GOT3 (cell line): ENCODE data around the gene NTNG1.
"Not testable (repeated sequence)": the region's sequence is repeated elsewhere in the genome, so short reads cannot be mapped to it uniquely, and the experiment has no call there.

Experiments
- DNase-seq: peaks from one replicate; lab custom pipeline; 2025; ENCODE audit warnings: mixed read lengths; lab: John Stamatoyannopoulos, UW

Gene NTNG1

DNA sequence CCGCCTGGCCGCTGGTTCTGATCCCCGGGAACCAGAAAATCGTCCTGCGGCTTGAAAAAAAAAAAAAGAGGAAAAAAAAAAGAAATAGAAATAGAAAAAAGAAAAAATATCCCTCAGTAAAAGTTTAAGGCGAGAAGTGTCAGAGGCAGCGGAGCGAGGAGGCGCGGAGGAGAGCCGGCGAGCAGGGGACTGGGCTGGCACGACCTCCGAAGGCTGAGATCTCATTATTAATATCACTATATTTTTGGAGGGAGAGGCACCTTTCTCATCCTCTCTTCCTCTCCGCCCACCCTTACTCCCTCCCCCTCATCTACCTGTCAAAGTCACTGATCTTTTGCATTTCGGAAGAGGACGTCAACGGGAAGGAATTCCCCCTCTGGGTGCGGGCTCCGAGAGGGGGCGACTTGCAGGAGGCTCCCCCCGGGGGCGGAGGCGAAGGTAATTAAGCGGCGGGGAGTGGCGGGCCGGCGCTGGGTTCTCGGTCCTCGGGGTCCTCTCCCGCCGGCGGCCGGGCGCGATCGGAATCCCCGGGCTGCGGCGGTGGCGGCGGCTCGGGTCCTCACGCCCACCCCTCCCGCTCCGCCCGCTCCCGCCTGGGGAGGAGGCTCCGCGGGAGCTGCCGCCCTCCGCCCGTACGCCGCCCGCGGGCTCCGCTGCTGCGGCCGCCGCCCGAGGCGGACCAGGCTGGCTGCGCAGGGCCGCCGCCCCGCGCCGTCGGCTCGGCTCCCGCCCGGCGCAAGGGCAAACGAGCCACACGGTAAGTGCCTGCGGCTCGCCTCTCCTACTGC, at the start of gene NTNG1:
Gene NTNG1, plus strand, starts transcription at position 337 of the 788 bp plus-strand sequence.
- DNase-seq: no peak

DNA sequence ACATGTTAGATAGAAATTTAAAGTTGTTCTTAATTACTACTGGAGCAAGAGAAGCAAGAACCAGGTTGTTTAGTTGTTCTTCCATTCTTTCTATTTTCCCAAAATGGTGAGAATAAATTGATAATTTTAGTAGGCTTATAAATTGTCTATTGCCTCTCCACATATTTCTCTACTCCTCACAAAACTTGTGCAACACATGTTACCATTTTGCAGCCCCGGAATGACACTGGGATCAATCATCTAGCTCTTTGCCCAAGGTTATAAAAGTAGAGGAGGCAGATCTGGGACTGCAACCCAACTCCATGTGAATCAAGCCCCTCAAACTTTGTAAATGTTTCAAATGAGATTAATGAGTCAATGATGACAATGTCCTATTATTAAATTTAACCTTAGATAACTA, 49.4 kb upstream of the NTNG1 start:
- DNase-seq: no peak

DNA sequence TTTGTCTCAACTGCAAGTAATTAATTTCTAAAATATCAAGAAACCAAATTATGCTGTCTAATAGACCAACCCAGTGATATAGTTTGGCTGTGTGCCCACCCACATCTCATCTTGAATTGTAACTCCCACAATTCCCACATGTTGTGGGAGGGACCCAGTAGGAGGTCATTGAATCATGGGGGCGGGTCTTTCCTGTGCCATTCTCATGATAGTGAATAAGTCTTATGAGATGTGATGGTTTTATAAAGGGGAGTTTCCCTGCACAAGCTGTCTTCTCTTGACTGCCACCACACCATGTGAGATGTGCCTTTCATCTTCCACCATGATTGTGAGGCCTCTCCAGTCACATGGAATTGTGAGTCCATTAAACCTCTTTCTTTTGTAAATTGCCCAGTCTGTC, 47.4 kb upstream of the NTNG1 start:
- not testable (repeated sequence) for DNase-seq

DNA sequence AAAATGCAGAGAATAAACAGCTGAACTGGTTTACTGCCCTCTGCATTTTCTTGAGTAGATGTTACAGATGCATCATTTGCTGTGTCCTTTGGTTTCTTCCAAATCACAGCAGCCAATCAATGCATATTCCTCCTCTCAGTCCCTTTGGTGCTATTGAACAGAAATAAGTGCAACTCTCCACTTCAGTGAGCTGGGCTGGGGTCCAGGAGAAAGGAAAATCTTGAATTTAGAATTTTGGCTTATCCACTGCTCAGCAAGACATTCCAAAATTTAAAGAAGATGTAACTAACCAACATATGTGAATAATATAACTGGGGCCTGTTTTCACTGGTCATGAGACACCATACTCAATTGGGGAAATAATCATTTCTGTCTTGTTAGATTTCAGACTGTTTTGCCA, 45.2 kb upstream of the NTNG1 start:
- DNase-seq: no peak

DNA sequence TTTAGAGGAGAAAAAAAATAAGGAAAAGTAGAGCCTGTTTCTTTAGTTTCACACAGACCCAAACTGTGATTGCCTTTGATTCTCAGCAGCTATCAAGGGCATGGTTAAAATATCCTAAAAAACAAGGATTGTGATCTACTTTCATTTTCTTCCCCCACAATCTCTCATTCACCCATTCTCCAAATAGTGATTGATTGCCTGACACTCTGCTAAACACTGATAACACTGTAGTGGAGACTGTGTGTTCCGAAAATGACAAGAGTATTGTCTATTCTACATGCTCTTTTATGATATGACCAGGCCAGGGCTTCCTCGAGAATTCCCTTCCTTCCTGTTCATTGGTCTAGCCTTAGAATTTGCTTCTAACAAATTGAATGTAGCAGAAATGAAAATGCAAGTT, 44.1 kb upstream of the NTNG1 start:
- no peak for DNase-seq

DNA sequence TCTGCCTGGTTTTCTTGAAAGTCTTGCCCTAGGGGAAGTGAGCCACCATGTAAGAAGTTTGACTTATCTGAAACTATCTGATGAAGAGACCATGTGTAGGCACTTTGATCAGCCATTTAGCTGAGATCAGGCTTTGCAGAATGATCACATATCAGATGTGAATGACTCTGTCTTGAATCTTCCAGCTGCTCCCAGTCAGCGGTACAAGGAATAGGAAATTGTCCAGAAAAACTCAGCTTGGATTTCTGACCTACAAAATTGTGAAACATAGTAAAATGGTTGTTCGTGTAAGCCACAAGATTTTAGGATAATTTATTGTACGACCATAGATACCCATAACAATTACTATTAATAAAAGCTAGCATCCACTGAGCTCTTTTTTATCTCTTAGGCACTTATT, 41.9 kb upstream of the NTNG1 start:
- no peak for DNase-seq

DNA sequence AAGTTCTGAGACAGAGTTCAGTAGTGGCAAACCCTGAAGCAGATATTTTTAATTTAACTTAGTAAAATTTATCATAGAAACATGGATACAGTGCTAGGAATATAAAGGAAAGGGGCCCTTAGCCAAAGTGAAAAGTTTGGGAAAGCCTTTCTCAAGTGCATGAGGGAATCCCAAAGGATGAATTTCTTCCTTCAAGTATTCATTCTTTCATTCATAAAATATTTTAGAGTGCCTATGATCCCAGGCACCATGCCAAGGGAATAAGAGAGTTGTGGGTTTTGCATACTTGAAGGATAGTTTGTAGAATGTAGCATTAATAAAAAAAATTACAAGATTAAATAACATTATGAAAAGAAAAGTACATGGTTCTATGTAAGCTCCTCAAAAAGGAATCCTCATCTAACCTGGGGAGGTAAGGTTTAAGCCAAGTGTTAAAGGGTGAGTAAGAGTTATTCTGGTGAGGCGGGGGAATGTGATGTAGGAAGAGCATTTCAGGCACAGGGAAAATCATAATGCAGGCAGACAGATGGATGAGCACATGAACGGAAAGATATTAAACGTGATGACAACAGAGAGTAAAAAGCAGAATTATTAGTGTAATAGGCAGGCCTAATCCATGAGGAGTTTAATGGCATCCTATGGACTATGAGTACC, 40.4 kb upstream of the NTNG1 start:
- DNase-seq: no peak

DNA sequence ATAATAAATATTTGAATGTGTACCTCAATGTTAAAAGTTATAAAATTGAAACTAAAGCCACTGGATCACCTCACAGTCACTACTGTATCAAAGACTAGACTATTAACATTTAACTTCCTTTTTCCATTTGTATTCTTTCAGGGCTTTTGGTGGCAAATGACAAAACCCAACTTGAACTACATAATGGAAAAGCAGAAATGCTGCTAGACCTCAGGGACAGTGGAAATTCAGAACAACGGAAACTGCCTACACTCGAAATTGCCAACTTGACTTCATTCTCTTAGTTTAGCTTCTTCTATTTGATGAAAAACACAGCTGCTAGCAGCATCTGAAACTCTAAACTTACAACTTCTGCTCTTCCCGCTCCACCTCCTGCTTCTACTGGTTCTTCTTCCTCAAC, 34.9 kb upstream of the NTNG1 start:
- no peak for DNase-seq

DNA sequence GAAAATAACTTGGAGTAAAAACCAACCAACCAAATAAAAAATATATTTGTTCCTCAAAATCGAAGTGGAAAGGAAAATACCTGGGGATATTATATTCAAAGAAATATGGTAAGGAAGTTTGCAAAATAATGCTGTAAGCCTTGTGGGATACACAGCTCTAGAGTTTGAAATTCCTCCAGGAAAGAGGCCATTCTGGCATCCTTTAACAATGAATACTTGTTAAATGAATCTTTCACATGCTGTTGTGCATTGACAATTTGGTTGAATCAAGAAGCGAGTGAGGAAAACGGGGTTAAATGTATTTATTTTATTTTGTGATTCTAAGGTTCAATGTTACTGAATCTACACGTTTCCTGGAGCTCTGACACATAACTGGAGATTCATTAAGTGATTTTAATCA, 30.5 kb upstream of the NTNG1 start:
- no peak for DNase-seq

DNA sequence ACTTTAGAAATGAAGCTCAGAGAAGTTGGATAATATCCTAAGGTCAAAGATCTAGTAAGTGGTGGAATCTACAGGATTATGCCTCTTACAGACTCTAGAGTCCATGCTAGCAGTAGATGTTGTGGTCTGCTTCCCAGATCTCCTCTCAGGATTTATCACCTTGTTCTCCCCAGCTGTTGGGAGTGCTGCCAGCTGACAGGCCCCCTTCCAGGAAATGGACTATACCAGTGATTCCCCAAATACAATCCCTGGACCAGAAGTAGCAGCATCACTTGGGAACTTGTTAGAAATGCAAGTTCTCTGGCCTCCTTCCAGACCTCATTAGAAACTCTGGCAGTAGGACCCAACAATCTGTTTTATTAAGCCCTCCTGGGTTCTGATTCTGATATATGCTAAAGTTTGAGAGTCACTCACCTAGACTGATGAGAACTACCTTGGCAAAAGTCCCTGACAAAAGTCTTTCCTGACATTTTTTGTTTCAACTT, 24.5 kb upstream of the NTNG1 start:
- DNase-seq: no peak

DNA sequence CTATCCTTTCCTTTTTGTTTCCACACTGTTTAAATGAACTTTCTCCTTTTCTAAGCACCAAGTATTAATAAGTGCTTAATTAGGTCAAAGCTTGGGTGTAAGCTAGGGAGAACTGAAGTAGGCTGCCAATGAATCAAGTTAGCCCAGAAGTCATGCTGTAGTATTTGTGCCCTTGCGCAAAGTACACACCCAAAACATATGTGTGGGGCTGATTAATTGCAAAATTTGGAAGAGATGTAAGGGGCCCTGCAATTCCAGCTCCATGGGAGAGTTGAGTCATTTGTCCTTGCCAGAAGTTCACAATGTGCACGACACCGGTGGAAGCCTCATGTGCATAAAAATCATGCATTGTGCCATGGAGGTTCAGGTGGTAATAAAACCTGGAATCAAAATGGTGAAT, 18.6 kb upstream of the NTNG1 start:
- no peak for DNase-seq

DNA sequence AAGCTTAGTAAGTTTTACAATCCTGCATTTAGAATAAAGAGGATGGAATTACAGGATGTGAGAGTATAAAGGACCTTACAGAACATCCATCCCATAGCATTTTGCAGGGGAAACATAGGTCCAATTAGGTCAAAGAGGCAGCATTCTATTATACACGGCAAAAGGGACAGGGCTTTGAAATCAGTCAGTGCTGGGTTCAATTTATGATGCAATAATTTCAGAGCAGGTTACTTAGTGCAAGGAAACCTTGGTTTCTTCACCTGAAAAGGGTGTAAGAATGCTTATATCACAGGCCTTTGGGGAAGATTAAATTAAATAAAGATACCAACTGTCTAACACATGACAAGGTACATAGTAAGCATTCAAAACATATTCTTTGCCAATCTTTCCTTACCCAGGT, 17.1 kb upstream of the NTNG1 start:
- no peak for DNase-seq

DNA sequence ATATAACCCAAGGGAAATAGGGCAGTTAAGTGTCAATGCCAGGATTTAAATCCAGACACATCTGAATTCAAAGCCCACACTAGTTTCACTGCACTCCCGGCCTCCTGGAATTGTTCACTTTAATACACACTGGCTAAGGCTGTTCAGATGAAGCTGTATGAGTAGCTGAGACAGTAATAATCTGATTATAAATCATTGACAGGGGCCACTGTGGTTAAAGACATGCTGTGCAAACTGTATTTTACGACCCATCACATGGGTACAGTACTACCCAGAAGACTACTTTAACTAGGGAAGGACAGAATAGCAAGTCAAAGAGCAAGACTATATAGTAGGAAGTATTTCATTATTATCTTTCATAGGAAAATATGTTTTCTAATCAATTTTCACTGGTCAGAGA, 16.1 kb upstream of the NTNG1 start:
- DNase-seq: no peak

DNA sequence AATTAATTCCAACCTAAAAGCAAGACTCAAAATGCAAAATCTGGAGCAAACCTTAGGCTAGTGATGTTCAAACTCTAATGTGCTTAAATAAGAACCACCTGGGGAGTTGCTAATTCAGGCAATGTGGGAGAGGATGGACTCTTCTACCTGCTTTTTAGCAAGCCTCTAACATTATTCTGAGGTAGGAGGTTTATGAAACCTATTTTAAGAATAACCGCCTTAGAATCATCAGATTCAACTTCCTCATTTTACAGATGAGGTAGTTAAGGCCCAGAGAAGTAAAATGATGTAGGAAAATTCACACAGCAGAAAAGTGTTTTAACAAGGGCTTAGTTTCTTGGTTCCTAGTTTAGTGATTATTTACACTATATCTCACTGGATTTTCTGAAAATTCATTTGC, 8.6 kb upstream of the NTNG1 start:
- DNase-seq: no peak

DNA sequence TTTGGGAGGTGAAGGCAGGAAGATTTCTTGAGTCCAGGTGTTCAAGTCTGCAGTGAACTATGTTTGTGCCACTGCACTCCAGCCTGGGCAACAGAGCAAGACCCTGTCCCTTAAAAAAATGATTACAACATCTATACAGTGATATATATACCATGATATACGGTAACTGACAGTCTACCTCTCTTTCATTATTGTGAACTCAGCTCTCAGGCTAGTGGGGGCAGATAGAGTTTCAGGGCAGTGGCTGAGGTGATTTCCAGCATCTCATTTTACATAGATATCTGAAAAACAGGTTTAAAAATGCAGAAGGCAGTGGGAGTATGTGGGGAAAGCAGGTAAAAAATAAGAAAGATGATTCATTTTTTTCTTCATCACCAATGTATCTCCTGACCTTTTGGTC, 8.1 kb upstream of the NTNG1 start:
- DNase-seq: no peak

DNA sequence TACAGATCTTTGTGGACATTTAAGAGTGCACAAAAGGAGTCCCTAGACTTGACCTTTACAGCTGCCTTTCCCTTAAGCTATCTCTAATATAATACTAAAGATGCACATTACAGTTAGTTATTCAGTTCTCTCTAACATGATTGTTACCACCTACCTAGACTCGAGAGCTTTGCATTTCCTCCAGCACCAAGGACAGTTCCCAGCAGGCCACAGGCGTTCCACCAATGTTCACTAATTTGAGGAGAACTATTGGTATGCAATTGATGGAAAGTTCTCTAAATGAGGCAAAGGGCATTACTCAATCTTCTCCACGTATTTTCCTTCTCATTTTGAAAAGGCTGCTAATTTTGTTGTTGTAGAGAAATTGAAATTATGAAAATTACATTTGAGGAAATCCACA, 5.4 kb upstream of the NTNG1 start:
- no peak for DNase-seq

DNA sequence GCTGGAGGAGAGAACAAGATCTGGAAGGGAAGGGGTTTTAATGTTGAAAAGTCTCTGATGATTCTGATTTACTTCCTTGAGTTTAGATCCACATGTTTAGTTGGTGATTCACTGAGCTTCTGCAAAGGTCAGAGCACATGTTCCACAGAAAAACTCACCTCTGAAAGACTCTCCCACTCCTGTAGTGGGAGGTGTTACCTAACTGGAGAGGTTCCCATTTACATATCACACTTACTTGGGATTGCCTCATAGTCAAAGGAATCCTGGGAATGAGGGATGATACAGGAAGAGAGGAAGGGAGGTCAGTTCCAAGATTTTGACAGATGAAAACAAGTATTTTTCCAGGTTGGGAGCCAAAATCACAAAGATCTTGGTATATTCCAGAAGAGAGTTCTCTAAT, 2.7 kb upstream of the NTNG1 start:
- no peak for DNase-seq

DNA sequence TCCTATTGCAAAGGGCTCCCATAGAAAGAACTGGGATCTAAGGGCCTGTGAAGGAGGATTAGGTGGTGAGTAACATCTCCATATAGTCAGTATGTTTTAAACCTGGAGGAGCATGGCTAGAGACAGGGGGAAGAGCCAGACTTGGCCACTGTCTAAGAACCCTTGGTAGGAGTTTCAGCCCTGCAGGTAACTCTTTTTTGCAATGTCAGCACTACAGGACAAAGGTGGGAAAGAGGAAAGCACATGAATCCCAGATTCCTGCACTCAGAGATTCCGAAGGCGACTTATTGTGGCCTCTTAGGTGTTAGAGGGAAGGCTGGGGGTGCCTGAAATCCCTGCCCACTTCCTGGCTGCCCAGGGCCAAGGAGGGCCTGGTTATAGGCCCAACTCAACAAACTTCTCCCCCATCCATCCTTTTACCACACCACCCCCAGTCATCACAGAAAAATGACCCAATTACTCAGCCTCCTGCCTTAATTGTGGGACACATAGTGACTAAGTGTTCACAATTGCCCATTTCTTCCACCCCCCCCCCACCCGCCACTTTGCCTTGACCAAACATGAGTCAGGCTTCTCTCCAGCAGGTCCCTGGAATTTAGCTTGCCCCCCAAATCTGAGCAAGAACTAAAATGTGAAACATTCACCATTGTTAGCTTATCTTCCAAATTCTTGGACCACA, 1.9 kb upstream of the NTNG1 start:
- DNase-seq: no peak

DNA sequence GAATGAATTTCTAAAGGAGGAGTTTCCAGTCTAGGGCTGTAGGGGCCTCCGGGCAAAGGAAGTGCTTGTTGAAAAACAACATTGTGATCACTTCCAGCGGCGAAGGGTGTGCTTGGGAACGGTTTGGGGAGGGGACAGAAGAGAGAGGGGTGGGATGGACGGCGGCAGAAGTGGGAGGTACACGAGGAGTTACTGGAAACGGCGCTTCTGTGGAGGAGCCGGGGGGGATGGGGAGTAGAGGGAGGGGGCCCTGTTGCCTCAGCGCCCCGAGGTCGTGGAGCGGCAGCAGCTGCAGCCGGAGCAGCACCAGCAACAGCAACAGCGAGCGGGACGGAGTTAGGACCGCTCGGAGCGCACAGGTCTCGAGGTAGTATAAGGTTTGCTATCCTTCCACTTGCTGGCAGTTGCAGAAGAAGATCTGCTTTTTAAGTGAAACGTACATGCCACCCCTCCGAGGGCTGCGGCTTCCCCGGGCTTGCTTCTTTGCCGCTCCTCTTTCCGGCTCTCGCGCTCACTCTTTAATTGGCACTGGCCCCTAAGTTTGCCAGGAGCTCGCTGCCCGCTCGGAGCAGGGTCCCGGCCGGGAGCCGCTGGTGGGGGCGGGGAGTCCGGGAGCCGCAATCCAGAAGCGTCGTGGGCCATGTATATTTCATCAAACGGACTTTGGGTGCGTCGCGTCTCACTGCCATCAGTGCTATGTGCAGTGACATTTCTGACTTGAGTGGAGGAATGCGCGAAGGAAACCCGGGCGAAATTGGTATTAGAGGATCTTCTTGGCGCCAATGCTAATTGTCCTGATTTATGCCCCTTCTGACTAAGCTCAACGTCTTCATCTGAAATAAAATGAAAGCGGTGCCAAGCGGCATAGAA, 771 bp upstream of the NTNG1 start:
- no peak for DNase-seq

DNA sequence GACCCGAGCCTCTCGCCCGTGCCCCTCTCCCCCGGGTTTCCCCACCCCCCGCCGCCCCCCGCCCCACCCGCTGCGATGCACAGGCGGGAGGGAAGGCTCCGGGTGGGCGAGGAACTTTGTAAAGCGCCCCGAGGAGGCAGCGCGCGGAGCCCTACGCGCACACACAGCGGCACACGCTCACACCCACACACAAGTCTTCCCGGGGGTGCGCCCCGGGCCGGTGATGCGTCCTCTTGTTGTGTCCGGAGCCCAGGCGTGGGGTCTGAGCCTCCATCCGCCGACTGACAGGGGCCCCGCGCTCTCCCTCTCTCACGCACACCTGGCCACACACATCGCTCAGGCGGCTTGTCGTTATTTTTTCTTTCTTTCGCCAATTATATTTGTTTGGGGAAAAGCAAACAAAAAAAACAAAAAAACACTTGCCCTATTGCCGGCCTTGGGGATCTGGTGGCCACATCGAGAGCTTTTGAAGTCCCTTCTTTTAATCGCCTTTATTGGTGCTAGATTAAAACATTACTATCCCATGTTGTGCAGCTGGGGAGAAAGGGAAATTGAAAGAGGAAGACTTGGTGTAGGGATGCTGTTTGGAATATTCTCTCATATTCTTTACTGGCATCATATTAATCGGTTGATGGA, 770 bp downstream of the NTNG1 start:
- no peak for DNase-seq

DNA sequence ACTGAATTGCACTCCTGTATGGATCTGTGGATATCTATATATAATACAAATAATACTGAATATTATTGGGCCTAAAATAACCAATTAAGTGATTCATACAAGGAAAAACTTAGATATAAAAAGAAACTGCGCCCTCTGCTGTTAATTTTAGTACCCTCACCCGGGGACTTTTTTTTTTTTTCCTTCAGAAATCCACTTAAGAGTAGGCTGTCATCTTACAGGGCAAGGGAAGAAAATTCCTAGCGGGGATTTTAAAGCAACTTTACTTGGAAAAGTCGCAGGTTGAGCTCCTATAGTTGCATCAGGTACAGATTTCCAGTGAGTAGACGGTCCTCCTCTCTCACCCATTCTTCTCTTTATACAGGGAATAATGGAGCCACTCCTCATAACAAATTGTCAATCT, 1.3 kb downstream of the NTNG1 start:
- DNase-seq: no peak

DNA sequence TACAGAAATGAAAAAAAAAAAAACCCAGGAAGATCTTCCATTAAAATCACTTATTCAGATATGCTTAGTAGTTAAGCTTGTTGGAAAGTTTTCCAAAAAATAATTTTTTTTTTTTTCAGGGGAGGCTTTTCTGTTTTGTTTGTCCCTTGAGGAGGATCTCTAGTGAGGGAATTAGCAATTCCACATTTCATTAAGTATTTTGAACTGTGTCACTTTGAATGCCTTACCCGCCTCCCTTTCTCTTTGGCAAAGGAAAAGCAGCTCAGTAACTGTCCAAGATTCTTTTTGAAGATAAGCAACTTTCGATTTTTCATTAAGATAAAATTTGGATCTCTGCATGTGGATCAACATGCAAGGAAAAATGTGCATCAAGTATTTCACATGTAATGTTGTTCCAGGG, 1.8 kb downstream of the NTNG1 start:
- DNase-seq: no peak
